GM12891 (cell line): ENCODE data around the gene BATF2.
"Not testable (repeated sequence)": the region's sequence is repeated elsewhere in the genome, so short reads cannot be mapped to it uniquely, and the experiment has no call there.

Experiments
- DNase-seq: peaks from one replicate; pipeline ENCODE4 v3.0.0; 2011; ENCODE audit warnings: low spot score; ENCODE audit not compliant: insufficient read length
- FAIRE-seq: peaks from 2 replicates; lab custom pipeline; 2011; peaks lifted over from hg19 to GRCh38; lab: Jason Lieb, UNC
- PAX5 ChIP-seq: IDR thresholded peaks from 2 replicates; pipeline ENCODE4 v1.6.1; 2011; ENCODE audit warnings: low read length, moderate library complexity, mild to moderate bottlenecking; ENCODE audit not compliant: insufficient read depth, severe bottlenecking
- POLR2A ChIP-seq: IDR thresholded peaks from 2 replicates; pipeline ENCODE4 v1.6.1; 2011; ENCODE audit warnings: low read depth, low read length, control low read depth
- POLR2AphosphoS5 ChIP-seq: IDR thresholded peaks from 2 replicates; pipeline ENCODE4 v1.6.1; 2011; ENCODE audit warnings: low read depth, low read length, control low read depth
- POU2F2 ChIP-seq: IDR thresholded peaks from 2 replicates; pipeline ENCODE4 v1.6.1; 2011; ENCODE audit warnings: low read depth, mild to moderate bottlenecking, control low read depth, low read length, moderate library complexity
- SPI1 ChIP-seq: IDR thresholded peaks from 2 replicates; pipeline ENCODE4 v1.6.1; 2011; ENCODE audit warnings: low read depth, low read length, control low read depth
- TAF1 ChIP-seq: IDR thresholded peaks from 2 replicates; pipeline ENCODE4 v1.6.1; 2011; ENCODE audit warnings: low read depth, low read length, control low read depth

Gene BATF2

DNA sequence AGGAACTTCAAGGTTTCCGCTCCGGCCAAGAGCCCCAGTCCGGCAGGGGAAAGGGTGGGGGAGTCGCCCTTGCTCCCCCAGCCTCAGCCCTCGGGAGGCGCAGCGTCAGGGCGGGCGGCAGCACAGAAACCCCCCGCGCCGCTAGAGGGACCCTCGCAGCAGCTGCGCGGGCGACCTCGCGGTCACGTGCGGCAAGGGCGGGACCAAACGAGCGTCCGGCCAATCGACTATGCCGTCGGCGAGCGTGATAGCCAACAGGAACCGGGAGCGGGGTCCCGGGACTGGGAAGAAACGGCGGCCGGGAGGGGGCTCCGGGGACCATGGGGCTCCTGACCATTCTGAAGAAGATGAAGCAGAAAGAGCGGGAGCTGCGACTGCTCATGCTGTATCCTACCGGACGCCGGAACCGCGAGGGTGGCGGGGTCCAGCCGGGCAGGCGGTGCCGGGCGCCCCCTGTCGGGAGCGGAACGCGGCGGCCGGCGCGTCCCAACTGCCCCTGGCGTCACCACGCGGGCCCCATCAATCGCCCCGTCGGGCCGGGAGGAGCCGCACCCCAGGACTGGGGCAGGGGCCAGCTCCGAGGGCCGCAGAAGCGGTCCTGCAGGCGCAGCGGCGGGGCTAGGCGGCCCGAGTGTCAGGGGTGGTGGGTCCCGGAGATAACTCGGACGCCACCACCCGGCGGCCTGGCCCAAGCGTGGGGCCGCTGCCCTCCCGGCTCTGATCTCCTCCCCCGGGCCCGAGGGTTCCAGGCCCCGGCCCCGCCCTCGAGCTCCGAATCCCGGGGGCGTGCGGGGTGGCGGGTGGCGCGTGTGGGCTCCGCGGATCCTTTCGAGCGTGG lies 17.3 kb upstream of the BATF2 start, which contains the start of gene ARL2:
ARL2 (plus strand) TSS at position 273 of the 838 bp plus-strand sequence; CDS start at position 321, 48 bp downstream.
- peak; percentile 93 for FAIRE-seq

DNA sequence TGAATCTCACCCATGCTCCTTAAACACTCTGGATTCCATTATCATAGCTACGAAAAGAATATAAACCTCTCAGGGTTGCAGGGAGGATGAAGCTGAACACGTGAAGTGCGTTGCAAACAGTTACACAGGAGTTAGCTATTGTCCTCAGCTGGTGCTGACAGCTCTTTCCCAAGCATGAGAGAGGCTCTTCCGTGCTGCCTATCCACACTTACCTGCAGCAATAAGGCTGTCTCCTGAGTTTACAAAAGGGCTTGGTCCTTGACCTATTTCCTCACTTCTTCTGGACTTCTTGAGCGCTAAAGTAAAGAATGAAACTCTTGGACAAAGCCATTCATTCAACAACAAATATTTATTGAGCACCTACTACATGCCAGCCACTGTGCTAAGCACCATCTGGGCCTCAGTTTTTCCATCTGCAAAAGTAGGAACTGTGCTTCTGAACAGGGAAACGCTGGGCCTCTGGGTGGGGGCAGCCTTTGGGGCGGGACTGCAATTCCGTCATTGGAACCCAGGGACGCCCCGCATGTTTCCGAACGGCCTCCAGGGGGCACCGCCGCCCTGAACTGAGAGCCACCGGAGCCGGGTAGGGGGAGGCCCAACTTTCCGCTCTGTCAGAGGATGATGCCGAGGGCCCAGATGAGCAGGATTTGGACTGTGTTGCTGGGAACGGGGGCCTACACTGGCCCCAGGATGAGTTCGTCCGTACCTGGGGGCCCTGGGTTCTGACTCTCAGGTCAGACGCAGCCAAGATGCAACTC lies 16.5 kb upstream of the BATF2 start:
- FAIRE-seq = no peak
- no peak for TF ChIP-seq SPI1
- TF ChIP-seq PAX5 = no peak
- 0 out of 2 replicates have a peak, but pooled peaks have one; percentile 24 for TF ChIP-seq POU2F2
- no peak for TF ChIP-seq TAF1
- no peak for TF ChIP-seq POLR2AphosphoS5
- TF ChIP-seq POLR2A = peak; percentile 35; the same call in 1 of the 2 replicates
- peak; percentile 93 for DNase-seq

More for the DNA sequence above, 17.3 kb upstream of the BATF2 start, which contains the start of gene ARL2:
- TF ChIP-seq POLR2A (0 out of 2 replicates have a peak, but pooled peaks have one; percentile 34), POU2F2 (no peak), PAX5 (no peak), POLR2AphosphoS5 (peak; percentile 67), SPI1 (no peak; the same call in 1 of the 2 replicates), TAF1 (peak; percentile 58; the same call in 1 of the 2 replicates)
- DNase-seq = peak; percentile 97

DNA sequence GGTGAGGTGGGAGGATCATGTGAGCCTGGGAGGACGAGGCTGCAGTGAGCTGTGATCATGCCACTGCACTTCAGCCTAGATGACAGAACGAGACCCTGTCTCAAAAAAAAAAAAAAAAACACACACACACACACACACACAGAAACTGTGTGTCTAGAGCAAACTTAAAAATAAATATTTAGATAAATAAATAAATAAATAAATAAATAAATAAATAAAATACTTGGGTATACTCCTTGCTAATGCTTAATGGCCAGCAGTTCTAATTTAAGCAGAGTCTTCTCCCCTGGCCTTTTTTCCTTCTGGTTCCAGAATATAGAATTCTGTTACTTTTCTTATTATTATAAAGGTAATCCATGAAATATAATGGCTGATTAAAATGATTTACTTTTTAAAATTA lies 12.1 kb upstream of the BATF2 start:
- DNase-seq (no peak), FAIRE-seq (no peak)
- TF ChIP-seq POU2F2 = no peak
- no peak for TF ChIP-seq POLR2A
- no peak for TF ChIP-seq TAF1
- TF ChIP-seq SPI1 = no peak
- no peak for TF ChIP-seq PAX5
- TF ChIP-seq POLR2AphosphoS5 = no peak

DNA sequence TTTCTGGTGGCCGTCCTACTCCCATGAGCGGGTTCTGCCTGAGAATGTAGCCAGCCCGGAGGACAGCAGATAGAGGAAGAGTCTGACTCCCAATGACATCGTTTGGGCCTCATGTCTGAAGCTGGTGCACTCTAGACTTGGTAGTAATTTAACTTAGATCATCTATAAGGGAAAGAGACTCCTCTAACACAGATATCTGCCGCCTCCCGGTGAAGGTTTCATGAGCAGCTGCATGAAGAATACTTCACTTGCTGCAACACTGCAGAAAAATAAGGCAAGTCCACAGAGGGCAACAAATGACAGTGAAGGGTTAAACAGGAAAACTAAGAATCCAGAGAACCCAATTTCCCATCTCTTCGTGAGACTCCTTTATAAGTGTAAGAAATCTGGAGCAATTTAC lies 11.2 kb upstream of the BATF2 start:
- FAIRE-seq (no peak), DNase-seq (no peak)
- TF ChIP-seq POU2F2 (no peak), TAF1 (no peak), PAX5 (no peak), POLR2A (no peak), SPI1 (no peak), POLR2AphosphoS5 (no peak)

DNA sequence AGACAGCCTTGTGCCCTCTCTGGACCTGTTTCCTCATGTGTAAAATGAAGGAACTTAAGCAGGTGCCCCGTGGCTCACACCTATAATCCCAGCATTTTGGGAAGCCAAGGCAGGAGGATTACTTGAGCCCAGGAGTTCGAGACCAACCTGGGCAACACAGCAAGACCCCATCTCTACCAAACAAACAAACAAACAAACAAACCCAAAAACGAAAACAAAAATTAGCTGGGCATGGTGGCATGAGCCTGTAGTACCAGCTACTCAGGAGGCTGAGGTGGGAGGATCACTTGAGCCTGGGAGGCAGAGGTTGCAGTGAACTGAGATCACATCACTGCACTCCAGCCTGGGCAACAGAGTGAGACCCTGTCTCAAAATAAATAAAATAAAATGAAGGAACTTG lies 7.2 kb upstream of the BATF2 start:
- not testable (repeated sequence) for DNase-seq, FAIRE-seq

DNA sequence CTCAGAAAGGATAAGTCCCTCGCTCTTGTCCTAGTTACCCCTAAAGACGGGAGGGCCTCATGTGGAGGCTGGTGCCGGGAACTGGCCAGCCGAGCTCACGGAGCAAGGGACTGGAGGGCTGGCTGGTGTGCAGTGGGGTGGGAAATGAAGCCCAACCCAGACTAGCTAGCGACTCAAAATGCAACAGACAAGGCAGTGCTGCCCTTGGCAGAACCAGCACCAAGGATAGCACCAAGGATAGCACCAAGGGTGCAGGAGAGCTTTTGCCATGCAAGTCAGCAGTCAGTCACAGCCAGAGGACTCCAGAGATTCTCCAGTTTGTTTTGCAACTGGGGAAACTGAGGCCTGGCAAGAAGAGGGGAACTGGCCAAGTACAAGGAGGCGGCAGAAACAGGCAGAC lies 6.5 kb upstream of the BATF2 start:
- no peak for TF ChIP-seq POU2F2
- TF ChIP-seq POLR2A = no peak
- no peak for TF ChIP-seq POLR2AphosphoS5
- TF ChIP-seq SPI1 = no peak
- no peak for TF ChIP-seq TAF1
- TF ChIP-seq PAX5 = no peak
- DNase-seq (no peak), FAIRE-seq (no peak)

DNA sequence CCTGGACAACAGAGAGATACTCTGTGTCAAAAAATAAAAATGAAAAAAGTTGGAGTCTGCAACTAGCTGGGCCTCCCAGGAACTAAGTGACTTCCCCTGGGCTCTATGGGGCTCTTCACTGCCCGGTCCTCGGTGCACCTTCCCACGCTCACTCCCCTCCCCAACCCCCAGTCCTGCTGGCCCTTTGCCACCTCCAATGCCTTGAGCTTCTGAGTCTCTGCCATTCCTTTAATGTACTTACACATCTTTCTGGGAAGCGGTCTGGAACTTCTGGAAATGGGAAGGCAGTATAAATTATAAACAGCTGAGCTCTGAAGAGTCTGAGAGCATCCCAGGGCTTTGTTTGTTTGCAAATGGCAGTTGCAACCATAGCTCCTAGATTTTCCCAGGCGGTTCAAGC lies 5.9 kb upstream of the BATF2 start:
- TF ChIP-seq POLR2AphosphoS5 = no peak
- TF ChIP-seq POU2F2 = no peak
- no peak for TF ChIP-seq TAF1
- TF ChIP-seq POLR2A = no peak
- TF ChIP-seq SPI1 = no peak
- TF ChIP-seq PAX5 = no peak
- FAIRE-seq = no peak

DNA sequence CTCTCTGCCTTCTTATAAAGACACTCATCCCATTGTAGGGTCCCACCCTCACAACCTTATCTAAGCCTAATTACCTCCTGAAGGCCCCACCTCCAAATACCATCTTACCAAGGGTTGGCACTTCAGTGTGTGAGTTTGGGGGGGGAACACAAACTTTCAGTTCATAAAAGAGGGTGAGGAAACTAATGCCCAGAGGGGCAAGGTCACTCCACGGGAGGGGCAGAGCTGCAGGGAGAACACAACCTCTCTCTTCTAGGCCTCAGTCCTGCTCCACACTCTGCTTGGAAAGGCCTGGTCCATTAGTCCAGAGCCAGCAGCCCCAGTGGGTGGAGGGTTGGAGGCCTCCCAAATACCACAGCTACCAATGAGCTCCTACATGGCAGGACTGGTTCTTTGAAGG lies 2.7 kb upstream of the BATF2 start:
- no peak for DNase-seq
- no peak for FAIRE-seq
- TF ChIP-seq TAF1 = no peak
- no peak for TF ChIP-seq POLR2AphosphoS5
- TF ChIP-seq POU2F2 = no peak

More for the DNA sequence above, 5.9 kb upstream of the BATF2 start:
- no peak for DNase-seq

DNA sequence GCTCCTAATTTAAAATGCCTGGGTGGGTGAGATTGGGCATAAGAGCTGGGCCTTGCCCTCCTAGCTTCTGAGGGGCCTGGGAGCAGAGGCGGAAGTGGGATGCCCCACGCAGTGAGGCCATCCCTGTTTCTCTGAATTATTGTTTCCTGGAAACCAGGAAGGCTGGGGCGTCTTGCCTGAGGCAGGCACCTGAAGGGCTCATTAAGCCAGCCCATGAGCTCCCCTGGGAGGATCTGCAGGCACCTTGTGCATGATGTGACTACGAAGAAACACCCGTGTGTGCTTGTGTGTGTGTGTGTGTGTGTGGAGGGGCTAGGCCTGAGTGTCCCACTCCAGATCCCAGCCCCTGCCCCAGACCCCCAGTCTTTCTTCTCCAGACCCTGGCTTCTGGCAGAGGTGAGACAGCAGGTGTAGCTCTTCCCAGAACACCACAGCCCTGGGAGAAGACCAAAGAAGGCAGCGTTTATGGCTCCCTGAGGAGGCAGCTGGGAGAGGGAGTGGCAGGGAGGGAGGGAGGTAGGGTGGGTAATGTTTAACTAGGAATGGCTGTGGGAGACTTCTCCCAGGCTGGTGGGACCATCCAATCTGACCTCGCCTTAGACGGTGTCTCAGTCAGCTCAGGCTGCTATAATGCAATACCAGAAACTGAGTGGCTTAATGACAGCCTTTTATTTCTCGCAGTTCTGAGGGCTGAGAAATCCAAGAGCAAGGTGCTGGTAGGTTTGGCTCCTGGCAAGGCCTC lies 2.1 kb upstream of the BATF2 start:
- TF ChIP-seq PAX5 (no peak), TAF1 (no peak), POU2F2 (no peak), POLR2A (no peak), SPI1 (no peak), POLR2AphosphoS5 (no peak)
- no peak for FAIRE-seq
- no peak for DNase-seq
